Measurements from ENCODE around the gene ESPL1. TPM values are rescaled to one million over a fixed set of nuclear protein-coding genes. Genes with fewer than 3 reads are reported as not detected.

The ESPL1 gene
- polyA plus RNA-seq, 1 donor (not counting 4 experiments of a cell fraction or from before 2014, with no cell fraction given), result 3.7 TPM

- Histone ChIP-seq H3K36me3 (ENCODE audit: control insufficient read depth in 2 of 2, extremely low read depth in 1 of 2, insufficient read depth in 2 of 2, low read length in 2 of 2) (peaks cover 3 to 6% of the 10 kb centered on the region in 2 experiments), H3K79me2 (ENCODE audit: control insufficient read depth, insufficient read depth, low read length) (peaks cover 8% of the 10 kb centered on the region), H3K9me1 (ENCODE audit: control insufficient read depth, extremely low read depth, insufficient read depth, low read length) (no peaks in the 10 kb centered on the region), H3K4me1 (ENCODE audit: control insufficient read depth, extremely low read depth, insufficient read depth, low read length) (peaks cover 63% of the 10 kb centered on the region), H3K27me3 (ENCODE audit: control insufficient read depth, extremely low read depth, insufficient read depth, low read length) (no peaks in the 10 kb centered on the region), H3K9ac (ENCODE audit: control insufficient read depth, extremely low read depth, insufficient read depth, low read length) (no peak overlapping the region), H2AFZ (ENCODE audit: control insufficient read depth, low read length) (no peak overlapping the region), H3K27ac (ENCODE audit: control insufficient read depth, insufficient read depth, low read length) (no peak overlapping the region), H4K20me1 (ENCODE audit: control insufficient read depth, extremely low read depth, insufficient read depth, low read length) (no peaks in the 10 kb centered on the region), H3K4me2 (ENCODE audit: control insufficient read depth, extremely low read depth, insufficient read depth, low read depth, low read length) (no peak overlapping the region), H3K4me3 (ENCODE audit: control insufficient read depth in 2 of 3, extremely low read depth in 1 of 3, insufficient read depth in 2 of 3, low read depth in 1 of 3, low read length in 3 of 3) (no peak overlapping the region), H3K9me3 (ENCODE audit: control insufficient read depth, low read depth, low read length) (no peaks in the 10 kb centered on the region)
- DNase-seq (ENCODE audit: low read depth, low spot score) (no peak), FAIRE-seq (no peak)
- dilution Hi-C loops (cut with MboI; ENCODE audit: extremely low pct_ligation_motif_present, low sequenced_read_pairs), result no loop called here
- TF ChIP-seq CTCF (optimal IDR thresholded peaks at IDR 0.05 in 1 of 3, IDR thresholded peaks at IDR 0.05 in 1 of 3, conservative IDR thresholded peaks at IDR 0.05 in 1 of 3; ENCODE audit: extremely low read depth in 1 of 3, insufficient read depth in 2 of 3, low read length in 3 of 3), result no peak
- no peak for TF ChIP-seq EZH2 (IDR thresholded peaks at IDR 0.05; ENCODE audit: low read length)
Measured at GRCh38 chr12:53226815-53227214, 41.3 kb upstream of the ESPL1 start.

- H3K27me3 ChIP-seq (ENCODE audit: control insufficient read depth, extremely low read depth, insufficient read depth, low read length), result no peaks in the 10 kb centered on the region
- no peak for DNase-seq (ENCODE audit: low read depth, low spot score)
- H2AFZ ChIP-seq (ENCODE audit: control insufficient read depth, low read length), result no peak overlapping the region
- H3K4me3 ChIP-seq (ENCODE audit: control insufficient read depth in 2 of 3, extremely low read depth in 1 of 3, insufficient read depth in 2 of 3, low read depth in 1 of 3, low read length in 3 of 3), result no peak overlapping the region
- no peak for FAIRE-seq
- H3K9ac ChIP-seq (ENCODE audit: control insufficient read depth, extremely low read depth, insufficient read depth, low read length), result no peak overlapping the region
- H4K20me1 ChIP-seq (ENCODE audit: control insufficient read depth, extremely low read depth, insufficient read depth, low read length), result no peaks in the 10 kb centered on the region
- peaks cover 8% of the 10 kb centered on the region for H3K79me2 ChIP-seq (ENCODE audit: control insufficient read depth, insufficient read depth, low read length)
- H3K36me3 ChIP-seq (ENCODE audit: control insufficient read depth in 2 of 2, extremely low read depth in 1 of 2, insufficient read depth in 2 of 2, low read length in 2 of 2), result peaks cover 3 to 6% of the 10 kb centered on the region in 2 experiments
- no peak overlapping the region for H3K27ac ChIP-seq (ENCODE audit: control insufficient read depth, insufficient read depth, low read length)
- no peak overlapping the region for H3K4me2 ChIP-seq (ENCODE audit: control insufficient read depth, extremely low read depth, insufficient read depth, low read depth, low read length)
- dilution Hi-C loops (cut with MboI; ENCODE audit: extremely low pct_ligation_motif_present, low sequenced_read_pairs), result no loop called here
- no peaks in the 10 kb centered on the region for H3K9me3 ChIP-seq (ENCODE audit: control insufficient read depth, low read depth, low read length)
- peaks cover 58% of the 10 kb centered on the region for H3K4me1 ChIP-seq (ENCODE audit: control insufficient read depth, extremely low read depth, insufficient read depth, low read length)
- H3K9me1 ChIP-seq (ENCODE audit: control insufficient read depth, extremely low read depth, insufficient read depth, low read length), result no peaks in the 10 kb centered on the region
- TF ChIP-seq EZH2 (IDR thresholded peaks at IDR 0.05; ENCODE audit: low read length), result no peak
- TF ChIP-seq CTCF (optimal IDR thresholded peaks at IDR 0.05 in 1 of 3, IDR thresholded peaks at IDR 0.05 in 1 of 3, conservative IDR thresholded peaks at IDR 0.05 in 1 of 3; ENCODE audit: extremely low read depth in 1 of 3, insufficient read depth in 2 of 3, low read length in 3 of 3), result no peak
Measured at GRCh38 chr12:53227341-53227740, 40.8 kb upstream of the ESPL1 start.
